ENCODE results near the gene GALNT17.

GALNT17 gene

DNA sequence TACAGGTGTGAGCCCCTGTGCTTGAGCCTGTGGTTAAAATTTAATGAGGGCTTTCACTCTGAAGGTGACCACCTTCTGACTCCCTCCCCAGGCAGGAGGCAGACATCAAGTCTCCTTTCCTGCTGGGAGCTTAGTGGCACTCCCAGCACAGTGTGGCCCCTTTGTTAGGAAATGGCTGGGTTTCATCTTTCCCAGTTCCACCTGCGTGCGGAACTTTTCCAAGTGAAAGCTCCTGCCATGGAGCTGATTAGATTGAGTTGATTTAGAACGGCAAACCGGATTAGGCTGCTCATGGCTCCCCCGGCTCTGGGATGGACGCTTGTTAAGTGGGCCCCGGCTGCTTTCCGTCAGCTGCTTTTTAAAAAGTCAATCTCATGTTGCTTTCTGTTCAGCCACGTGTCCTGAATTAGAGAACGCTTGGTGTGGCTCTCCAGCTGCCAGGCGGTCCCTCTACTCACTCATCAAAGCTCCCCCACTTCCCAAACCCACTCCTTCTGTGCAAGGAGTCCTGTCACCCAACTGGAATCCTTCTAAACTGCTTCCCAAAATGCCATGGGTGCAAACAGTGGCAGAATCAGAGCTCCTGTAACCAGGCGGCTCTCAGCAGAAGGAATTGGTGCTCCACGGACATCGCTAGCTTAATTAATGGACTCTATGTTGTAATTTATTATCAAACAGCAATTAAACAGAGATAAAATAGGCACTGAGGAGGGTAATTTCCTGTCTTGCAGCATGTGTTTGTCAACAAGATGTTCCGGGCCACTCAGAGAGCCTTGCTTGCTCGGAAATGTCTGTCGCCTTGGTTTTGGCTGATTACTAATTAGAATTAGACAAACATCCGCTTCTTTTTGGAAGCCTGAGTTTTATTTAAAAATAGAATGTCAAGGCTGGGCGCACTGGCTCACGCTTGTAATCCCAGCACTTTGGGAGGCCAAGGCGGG, 551.2 kb downstream of the GALNT17 start:
- TF ChIP-seq, protein P1, sequence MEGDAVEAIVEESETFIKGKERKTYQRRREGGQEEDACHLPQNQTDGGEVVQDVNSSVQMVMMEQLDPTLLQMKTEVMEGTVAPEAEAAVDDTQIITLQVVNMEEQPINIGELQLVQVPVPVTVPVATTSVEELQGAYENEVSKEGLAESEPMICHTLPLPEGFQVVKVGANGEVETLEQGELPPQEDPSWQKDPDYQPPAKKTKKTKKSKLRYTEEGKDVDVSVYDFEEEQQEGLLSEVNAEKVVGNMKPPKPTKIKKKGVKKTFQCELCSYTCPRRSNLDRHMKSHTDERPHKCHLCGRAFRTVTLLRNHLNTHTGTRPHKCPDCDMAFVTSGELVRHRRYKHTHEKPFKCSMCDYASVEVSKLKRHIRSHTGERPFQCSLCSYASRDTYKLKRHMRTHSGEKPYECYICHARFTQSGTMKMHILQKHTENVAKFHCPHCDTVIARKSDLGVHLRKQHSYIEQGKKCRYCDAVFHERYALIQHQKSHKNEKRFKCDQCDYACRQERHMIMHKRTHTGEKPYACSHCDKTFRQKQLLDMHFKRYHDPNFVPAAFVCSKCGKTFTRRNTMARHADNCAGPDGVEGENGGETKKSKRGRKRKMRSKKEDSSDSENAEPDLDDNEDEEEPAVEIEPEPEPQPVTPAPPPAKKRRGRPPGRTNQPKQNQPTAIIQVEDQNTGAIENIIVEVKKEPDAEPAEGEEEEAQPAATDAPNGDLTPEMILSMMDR (conservative IDR thresholded peaks at IDR 0.05) = no peak
- no peak overlapping the region for H3K27ac ChIP-seq

DNA sequence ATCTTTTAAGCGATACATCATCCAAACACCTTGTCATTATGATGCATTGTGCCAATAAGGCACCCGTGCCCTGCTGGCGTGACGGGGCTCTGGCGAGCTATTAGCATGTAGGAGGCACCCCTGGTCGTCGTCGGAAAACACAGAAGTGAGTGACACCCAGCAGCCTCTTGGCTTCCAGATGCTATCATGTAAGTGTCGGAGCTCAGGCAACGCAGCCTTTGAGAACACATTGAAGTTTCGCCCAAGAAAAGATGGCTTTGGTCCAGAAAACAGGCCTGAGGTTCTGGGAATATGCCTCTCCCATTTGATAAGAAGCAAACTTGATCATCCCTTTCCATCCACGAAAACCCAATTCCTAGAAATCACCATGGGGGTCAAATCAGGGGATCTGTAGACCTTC, 555.3 kb downstream of the GALNT17 start:
- TF ChIP-seq, protein P1 (conservative IDR thresholded peaks at IDR 0.05) = no peak
- H3K27ac ChIP-seq = no peak overlapping the region

DNA sequence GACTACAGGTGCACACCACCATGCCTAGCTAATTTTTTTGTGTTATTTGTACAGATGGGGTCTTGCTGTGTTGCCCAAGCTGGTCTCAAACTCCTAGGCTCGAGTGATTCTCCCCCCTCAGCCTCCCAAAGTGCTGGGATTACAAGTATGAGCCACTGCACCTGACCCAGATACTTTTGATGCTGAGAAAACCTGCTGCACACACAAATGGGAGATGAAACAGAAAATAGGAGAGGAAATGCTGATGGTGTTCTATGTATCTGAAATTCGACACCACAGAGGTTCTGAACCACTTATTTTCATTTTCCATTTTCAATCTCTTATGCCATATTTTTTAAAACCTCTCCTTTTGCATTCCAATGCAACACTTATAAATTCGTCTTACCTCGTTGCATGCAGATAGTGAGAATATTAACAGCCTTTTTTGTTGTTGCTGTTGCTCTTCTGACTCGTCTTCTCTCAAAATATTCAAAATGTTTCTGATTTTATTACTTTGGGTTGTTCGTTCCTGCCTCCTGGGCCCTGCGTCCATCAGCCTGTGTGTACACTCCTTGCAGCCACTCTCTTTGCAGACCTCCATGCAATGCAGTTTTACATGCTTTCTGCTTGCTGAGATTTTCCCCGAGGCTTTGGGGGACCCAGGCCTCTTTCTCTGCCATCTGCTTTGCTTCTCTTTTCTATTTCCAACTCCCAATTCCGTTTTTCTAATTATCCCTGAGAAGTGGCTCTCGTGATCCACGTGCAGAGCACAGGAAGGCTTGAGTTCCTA, 556.1 kb downstream of the GALNT17 start:
- TF ChIP-seq, protein P1 (conservative IDR thresholded peaks at IDR 0.05) = no peak
- H3K27ac ChIP-seq = no peak overlapping the region

DNA sequence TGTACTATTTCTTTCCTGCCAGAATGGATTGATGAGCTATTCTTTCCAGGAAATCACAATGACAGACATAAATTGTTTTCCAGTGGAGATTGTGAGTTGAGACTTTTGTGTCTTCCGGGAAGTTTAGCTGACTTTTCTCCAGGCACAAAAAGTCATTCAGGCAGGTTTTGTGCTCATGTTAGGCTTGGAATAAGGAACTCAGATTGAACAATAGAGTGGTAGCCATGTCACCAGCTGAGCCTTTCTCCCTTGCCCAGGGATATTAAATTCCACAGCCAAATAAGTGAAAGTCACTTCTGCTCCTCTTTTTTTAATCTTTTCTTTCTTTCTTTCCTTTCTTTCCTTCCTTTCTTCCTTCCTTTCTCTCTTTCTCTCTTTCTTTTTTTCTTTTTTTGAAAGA, 559.6 kb downstream of the GALNT17 start:
- no peak overlapping the region for H3K27ac ChIP-seq
- TF ChIP-seq, protein P1 (conservative IDR thresholded peaks at IDR 0.05) = no peak

DNA sequence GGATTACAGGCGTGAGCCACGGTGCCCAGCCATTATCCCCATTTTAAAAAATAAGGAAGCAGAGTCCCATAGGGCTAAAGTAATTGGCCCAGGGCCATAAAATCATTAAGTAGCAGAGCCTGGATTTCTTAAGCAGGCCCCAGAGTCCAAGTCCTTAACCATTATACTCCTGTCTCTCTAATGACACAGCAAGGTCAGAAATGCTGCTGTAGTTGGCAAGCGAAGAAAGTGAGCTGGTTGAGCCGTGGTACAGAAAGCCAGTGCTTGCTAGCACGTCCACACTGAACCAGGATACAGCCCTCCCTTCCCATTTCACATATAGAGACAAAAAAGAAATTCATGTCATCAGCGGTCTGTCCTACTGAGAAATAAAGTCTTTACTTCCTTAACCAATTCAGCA, 562.7 kb downstream of the GALNT17 start:
- TF ChIP-seq, protein P1 (conservative IDR thresholded peaks at IDR 0.05) = no peak
- no peak overlapping the region for H3K27ac ChIP-seq

DNA sequence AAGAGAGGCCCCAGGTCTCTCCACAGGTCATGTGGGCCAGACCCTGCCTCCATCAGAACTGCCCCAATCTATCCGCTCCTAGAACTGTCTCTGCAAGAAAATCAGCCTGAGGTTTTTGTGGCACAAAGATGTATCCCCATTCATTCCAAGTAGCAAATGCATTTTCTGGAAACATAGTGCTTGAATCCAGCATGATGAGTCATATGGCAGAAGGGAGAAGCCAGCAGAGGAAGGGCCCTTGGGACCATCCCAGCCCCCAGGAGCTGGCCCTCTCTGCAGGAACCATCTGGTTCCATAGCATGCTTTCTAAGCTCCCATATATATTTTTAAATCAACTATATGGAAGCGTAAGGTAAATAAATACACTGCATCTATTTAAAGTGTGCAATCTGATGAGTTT, 563.2 kb downstream of the GALNT17 start:
- TF ChIP-seq, protein P1 (conservative IDR thresholded peaks at IDR 0.05) = no peak

GRCh38 chr7:71696511-71696910, 564.6 kb downstream of the GALNT17 start:
- no peak overlapping the region for H3K27ac ChIP-seq
- TF ChIP-seq, protein P1 (conservative IDR thresholded peaks at IDR 0.05) = no peak

More for the DNA sequence above, 563.2 kb downstream of the GALNT17 start:
- H3K27ac ChIP-seq = no peak overlapping the region
